Endothelial cell of umbilical vein (primary cell): ENCODE results near the gene SEC63. TPM values are rescaled to one million over a fixed set of nuclear protein-coding genes. Genes with fewer than 3 reads are reported as not detected.

Experiments used
- BruUV-seq: library from RNA; stranded (reverse); fragments of 400-500 nt; replicated peaks from 2 replicates; lab custom pipeline; 2021; lab: Mats Ljungman, UMichigan
- CTCF ChIA-PET: fragments of 300-600, 350-600 bp; sonication (Branson Sonifier 250); formaldehyde crosslinking; loops from one replicate; lab custom pipeline; 2021; ENCODE audit warnings: antibody characterized with exemption, inconsistent platforms; lab: Charles Lee
- POLR2A ChIA-PET: fragments of 300-600, 350-600 bp; sonication (Branson Sonifier 250); formaldehyde crosslinking; loops from one replicate; lab custom pipeline; 2021; ENCODE audit warnings: antibody characterized with exemption, inconsistent platforms; lab: Charles Lee
- DNase-seq: peaks from one replicate; pipeline ENCODE4 v3.0.0-alpha.2; 2011; ENCODE audit warnings: low read depth, low spot score
- FAIRE-seq: peaks from 2 replicates; lab custom pipeline; 2011; peaks lifted over from hg19 to GRCh38; lab: Jason Lieb, UNC
- H2AFZ ChIP-seq: 2 replicates; pipeline ENCODE4 v1.6.0; 2012; ENCODE audit warnings: low read depth, low read length, control low read depth, inconsistent platforms
- H3K27ac ChIP-seq: 2 replicates; pipeline ENCODE4 v1.5.1; 2011; ENCODE audit warnings: low read depth, mild to moderate bottlenecking, control low read depth, low read length, moderate library complexity; ENCODE audit not compliant: insufficient read depth
- H3K27me3 ChIP-seq, 2 experiments: 2 replicates each; pipeline versions ENCODE4 v1.6.0 to v1.6.1; 2011; ENCODE audit warnings: low read length in 2 of 2, mixed read lengths in 1 of 2; ENCODE audit not compliant: control insufficient read depth in 2 of 2, insufficient read depth in 2 of 2
- H3K36me3 ChIP-seq, 2 experiments: 2 replicates in 1 of 2; 3 replicates in 1 of 2; pipeline ENCODE4 v1.5.1; 2011; ENCODE audit warnings: low read length in 2 of 2, mild to moderate bottlenecking in 1 of 2, moderate library complexity in 1 of 2; ENCODE audit not compliant: control insufficient read depth in 2 of 2, insufficient read depth in 2 of 2; ENCODE audit errors: extremely low read depth in 1 of 2
- H3K4me1 ChIP-seq: 3 replicates; pipeline ENCODE4 v1.5.1; 2011; ENCODE audit warnings: mild to moderate bottlenecking, low read length; ENCODE audit not compliant: control insufficient read depth, insufficient read depth; ENCODE audit errors: extremely low read depth
- H3K4me2 ChIP-seq: 2 replicates; pipeline ENCODE4 v1.6.1; 2011; ENCODE audit warnings: low read length, control low read depth, mixed read lengths; ENCODE audit not compliant: insufficient read depth
- H3K4me3 ChIP-seq, 3 experiments: fragments of 200-600 bp in 1 of 3; sonication (generic), shearing (Covaris generic) in 1 of 3; replicated peaks in 1 of 3; 2 replicates each; pipeline ENCODE4 v1.5.1; 2011 to 2016; ENCODE audit warnings: control low read depth in 3 of 3, low read length in 3 of 3, mild to moderate bottlenecking in 2 of 3, inconsistent platforms in 1 of 3, low read depth in 1 of 3, moderate library complexity in 1 of 3; ENCODE audit not compliant: insufficient read depth in 1 of 3
- H3K79me2 ChIP-seq: 2 replicates; pipeline ENCODE4 v1.6.0; 2012; ENCODE audit warnings: low read length, inconsistent platforms; ENCODE audit not compliant: control insufficient read depth, insufficient read depth
- H3K9ac ChIP-seq: replicated peaks from 2 replicates; pipeline ENCODE3; 2011; ENCODE audit warnings: low read length, control low read depth; ENCODE audit not compliant: insufficient read depth; ENCODE audit errors: extremely low read depth
- H3K9me1 ChIP-seq: replicated peaks from 3 replicates; pipeline ENCODE4 v1.6.0; 2011; ENCODE audit warnings: mild to moderate bottlenecking, low read length; ENCODE audit not compliant: control insufficient read depth, insufficient read depth; ENCODE audit errors: extremely low read depth
- H3K9me3 ChIP-seq: replicated peaks from 2 replicates; pipeline ENCODE4 v1.5.1; 2012; ENCODE audit warnings: low read length, inconsistent platforms; ENCODE audit not compliant: control insufficient read depth, insufficient read depth
- H4K20me1 ChIP-seq: replicated peaks from 2 replicates; pipeline ENCODE3; 2011; ENCODE audit warnings: mild to moderate bottlenecking, low read length; ENCODE audit not compliant: control insufficient read depth, insufficient read depth; ENCODE audit errors: extremely low read depth
- EZH2 ChIP-seq: IDR thresholded peaks from 2 replicates; pipeline ENCODE4 v1.6.1; 2012; ENCODE audit warnings: borderline replicate concordance, low read depth, mild to moderate bottlenecking, moderate library complexity, low read length, inconsistent platforms; ENCODE audit not compliant: severe bottlenecking
- FOS ChIP-seq: IDR thresholded peaks from 2 replicates; pipeline ENCODE4 v1.6.1; 2011; ENCODE audit warnings: mild to moderate bottlenecking, low read length, moderate library complexity, borderline replicate concordance; ENCODE audit not compliant: insufficient read depth
- GATA2 ChIP-seq: IDR thresholded peaks from 2 replicates; pipeline ENCODE4 v1.7.0; 2011; ENCODE audit warnings: low read depth, mild to moderate bottlenecking, moderate library complexity, mixed read lengths, low read length; ENCODE audit not compliant: insufficient read length, insufficient read depth
- JUN ChIP-seq: IDR thresholded peaks from 2 replicates; pipeline ENCODE4 v1.6.1; 2011; ENCODE audit warnings: borderline replicate concordance, low read depth; ENCODE audit not compliant: insufficient read length, insufficient read depth
- MYC ChIP-seq: IDR thresholded peaks from one replicate; pipeline ENCODE4 v1.6.1; 2011; ENCODE audit warnings: mild to moderate bottlenecking, low read depth, low read length
- POLR2A ChIP-seq: IDR thresholded peaks from 2 replicates; pipeline ENCODE4 v1.6.1; 2012; ENCODE audit warnings: low read depth, mild to moderate bottlenecking, control low read depth, low read length
- POLR2AphosphoS5 ChIP-seq: IDR thresholded peaks from 2 replicates; pipeline ENCODE4 v1.6.1; 2012; ENCODE audit warnings: low read depth, mild to moderate bottlenecking, control low read depth, low read length, moderate library complexity; ENCODE audit not compliant: insufficient read depth
- dilution Hi-C: fragments of 300-500 bp; cut with MboI; formaldehyde crosslinking; loops from one replicate; pipeline ENCODE4 v1.15.0; 2019; ENCODE audit warnings: low sequenced_read_pairs; ENCODE audit not compliant: extremely low pct_ligation_motif_present
- intact Hi-C: fragments of 100-400 bp; cut with micrococcal nuclease; formaldehyde crosslinking; loops from one replicate; pipeline ENCODE4 v1.10.0; 2022
- polyA plus RNA-seq, 4 experiments: library from polyadenylated mRNA; depleted of rRNA in 3 of 4; stranded (reverse) in 3 of 4; unstranded in 1 of 4; fragments of >200 nt; gene quantifications; 2 replicates each; pipeline versions ENCODE4 v1.2.1 to v1.2.3, GENCODE V29; 2011 to 2012; ENCODE audit warnings: missing spikeins in 1 of 4
- total RNA-seq: library from RNA; stranded (reverse); gene quantifications from 2 replicates; pipeline ENCODE4 v1.2.3, GENCODE V29; 2021
- TF ChIP-seq, protein P1 (sequence below): IDR thresholded peaks from 2 replicates; pipeline ENCODE4 v1.6.1; 2011; ENCODE audit not compliant: insufficient read depth, insufficient read length
- TF ChIP-seq, protein P2 (sequence below), 2 donors: IDR thresholded peaks; 1 replicate in 1 of 2; 2 replicates in 1 of 2; pipeline ENCODE4 v1.5.1; 2011; ENCODE audit warnings: low read length in 2 of 2, mild to moderate bottlenecking in 2 of 2, moderate library complexity in 2 of 2, control low read depth in 1 of 2, inconsistent platforms in 1 of 2, low read depth in 1 of 2; ENCODE audit not compliant: insufficient read depth in 1 of 2; ENCODE audit errors: extremely low read depth in 1 of 2

SEC63 gene
- total and polyA plus RNA-seq, 2 donors (not counting 3 experiments of a cell fraction or from before 2014, with no cell fraction given) = 14.8 to 132 TPM

GRCh38 chr6:107821591-107821990 is 136.4 kb downstream of the SEC63 start:
- no peaks in the 10 kb centered on the region for H3K79me2 ChIP-seq
- DNase-seq = no peak
- no TSS peak for BruUV-seq
- H3K4me2 ChIP-seq = no peak overlapping the region
- no peak overlapping the region for H3K9ac ChIP-seq
- peaks cover 34 to 37% of the 10 kb centered on the region in 2 experiments for H3K27me3 ChIP-seq
- CTCF ChIA-PET = interaction anchor here (0.7 kb wide), 1 partner anchor 26 kb away, joined by 3 read pairs; no protein-coding TSS in a partner anchor
- H3K36me3 ChIP-seq = no peaks in the 10 kb centered on the region
- H3K9me1 ChIP-seq = no peaks in the 10 kb centered on the region
- POLR2A ChIA-PET = no interaction called here
- no peak overlapping the region for H3K4me3 ChIP-seq
- H3K9me3 ChIP-seq = no peaks in the 10 kb centered on the region
- no peaks in the 10 kb centered on the region for H3K4me1 ChIP-seq
- TF ChIP-seq FOS (no peak), POLR2A (no peak), POLR2AphosphoS5 (no peak), GATA2 (no peak), MYC (no peak), EZH2 (no peak), JUN (no peak)
- TF ChIP-seq, protein P1, sequence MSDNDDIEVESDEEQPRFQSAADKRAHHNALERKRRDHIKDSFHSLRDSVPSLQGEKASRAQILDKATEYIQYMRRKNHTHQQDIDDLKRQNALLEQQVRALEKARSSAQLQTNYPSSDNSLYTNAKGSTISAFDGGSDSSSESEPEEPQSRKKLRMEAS = no peak
- TF ChIP-seq, protein P2, sequence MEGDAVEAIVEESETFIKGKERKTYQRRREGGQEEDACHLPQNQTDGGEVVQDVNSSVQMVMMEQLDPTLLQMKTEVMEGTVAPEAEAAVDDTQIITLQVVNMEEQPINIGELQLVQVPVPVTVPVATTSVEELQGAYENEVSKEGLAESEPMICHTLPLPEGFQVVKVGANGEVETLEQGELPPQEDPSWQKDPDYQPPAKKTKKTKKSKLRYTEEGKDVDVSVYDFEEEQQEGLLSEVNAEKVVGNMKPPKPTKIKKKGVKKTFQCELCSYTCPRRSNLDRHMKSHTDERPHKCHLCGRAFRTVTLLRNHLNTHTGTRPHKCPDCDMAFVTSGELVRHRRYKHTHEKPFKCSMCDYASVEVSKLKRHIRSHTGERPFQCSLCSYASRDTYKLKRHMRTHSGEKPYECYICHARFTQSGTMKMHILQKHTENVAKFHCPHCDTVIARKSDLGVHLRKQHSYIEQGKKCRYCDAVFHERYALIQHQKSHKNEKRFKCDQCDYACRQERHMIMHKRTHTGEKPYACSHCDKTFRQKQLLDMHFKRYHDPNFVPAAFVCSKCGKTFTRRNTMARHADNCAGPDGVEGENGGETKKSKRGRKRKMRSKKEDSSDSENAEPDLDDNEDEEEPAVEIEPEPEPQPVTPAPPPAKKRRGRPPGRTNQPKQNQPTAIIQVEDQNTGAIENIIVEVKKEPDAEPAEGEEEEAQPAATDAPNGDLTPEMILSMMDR (IDR thresholded peaks at IDR 0.05; ENCODE audit: extremely low read depth in 1 of 2, insufficient read depth in 1 of 2, low read depth in 1 of 2, low read length in 2 of 2) = no peak
- H2AFZ ChIP-seq = no peak overlapping the region
- H4K20me1 ChIP-seq = no peaks in the 10 kb centered on the region
- no peak for FAIRE-seq
- H3K27ac ChIP-seq = no peak overlapping the region
- dilution Hi-C loops (no loop called here), intact Hi-C loops (no loop called here)
